Measurements from ENCODE around the gene MRPL52. TPM values are rescaled to one million over a fixed set of nuclear protein-coding genes. Genes with fewer than 3 reads are reported as not detected.

Gene MRPL52
- total RNA-seq, 2 donors from 2014 or later = 192 to 204 TPM

- H3K4me1 Mint-ChIP-seq = peaks cover 12% of the 10 kb centered on the region
- peak overlapping the region; percentile 19 for H3K27ac Mint-ChIP-seq
- H3K4me3 Mint-ChIP-seq = no peak overlapping the region
- peaks cover 2% of the 10 kb centered on the region for H3K27me3 Mint-ChIP-seq (ENCODE audit: insufficient read depth)
- Histone ChIP-seq H3K27ac (ENCODE audit: low read depth, low read length) (no peak overlapping the region), H3K9ac (ENCODE audit: extremely low read depth, low read length, poor library complexity, severe bottlenecking) (no peak overlapping the region), H3K9me3 (ENCODE audit: control insufficient read depth, low read length) (no peaks in the 10 kb centered on the region), H3K4me3 (ENCODE audit: low read length) (no peak overlapping the region), H3K27me3 (ENCODE audit: control insufficient read depth, insufficient read depth, low read length, poor library complexity, severe bottlenecking) (no peaks in the 10 kb centered on the region), H3K4me1 (ENCODE audit: control insufficient read depth, insufficient read depth, low read length) (peaks cover 2% of the 10 kb centered on the region), H3K36me3 (ENCODE audit: control insufficient read depth, insufficient read depth, low read length) (peaks cover 36% of the 10 kb centered on the region)
- 94 to 99% methylated on average over 17 to 20 of the region's 20 CpGs for WGBS, 2 experiments (ENCODE audit: insufficient coverage in 1 of 2, insufficient read length in 1 of 2)
- no peaks in the 10 kb centered on the region for H3K9me3 Mint-ChIP-seq
- DNase-seq = no peak
- no peak for TF ChIP-seq CTCF (conservative IDR thresholded peaks at IDR 0.05)
- peaks cover 28% of the 10 kb centered on the region for H3K36me3 Mint-ChIP-seq (ENCODE audit: low read depth)
Observed at GRCh38 chr14:22875748-22876319, 46.1 kb downstream of the MRPL52 start.

GRCh38 chr14:22877000-22877501 is 47.4 kb downstream of the MRPL52 start:
- Histone ChIP-seq H3K9me3 (ENCODE audit: control insufficient read depth, low read length) (no peaks in the 10 kb centered on the region), H3K27ac (ENCODE audit: low read depth, low read length) (no peak overlapping the region), H3K36me3 (ENCODE audit: control insufficient read depth, insufficient read depth, low read length) (peaks cover 36% of the 10 kb centered on the region), H3K27me3 (ENCODE audit: control insufficient read depth, insufficient read depth, low read length, poor library complexity, severe bottlenecking) (no peaks in the 10 kb centered on the region), H3K4me1 (ENCODE audit: control insufficient read depth, insufficient read depth, low read length) (peaks cover 2% of the 10 kb centered on the region), H3K9ac (ENCODE audit: extremely low read depth, low read length, poor library complexity, severe bottlenecking) (no peak overlapping the region), H3K4me3 (ENCODE audit: low read length) (no peak overlapping the region)
- Mint-ChIP-seq H3K4me1 (peaks cover 14% of the 10 kb centered on the region), H3K9me3 (no peaks in the 10 kb centered on the region), H3K27ac (no peak overlapping the region), H3K27me3 (ENCODE audit: insufficient read depth) (peaks cover 2% of the 10 kb centered on the region), H3K36me3 (ENCODE audit: low read depth) (peaks cover 28% of the 10 kb centered on the region), H3K4me3 (no peak overlapping the region)
- TF ChIP-seq CTCF (conservative IDR thresholded peaks at IDR 0.05) = no peak
- 96 to 100% methylated on average over 12 to 22 of the region's 22 CpGs for WGBS, 2 experiments (ENCODE audit: insufficient coverage in 1 of 2, insufficient read length in 1 of 2)
- DNase-seq = no peak

DNA sequence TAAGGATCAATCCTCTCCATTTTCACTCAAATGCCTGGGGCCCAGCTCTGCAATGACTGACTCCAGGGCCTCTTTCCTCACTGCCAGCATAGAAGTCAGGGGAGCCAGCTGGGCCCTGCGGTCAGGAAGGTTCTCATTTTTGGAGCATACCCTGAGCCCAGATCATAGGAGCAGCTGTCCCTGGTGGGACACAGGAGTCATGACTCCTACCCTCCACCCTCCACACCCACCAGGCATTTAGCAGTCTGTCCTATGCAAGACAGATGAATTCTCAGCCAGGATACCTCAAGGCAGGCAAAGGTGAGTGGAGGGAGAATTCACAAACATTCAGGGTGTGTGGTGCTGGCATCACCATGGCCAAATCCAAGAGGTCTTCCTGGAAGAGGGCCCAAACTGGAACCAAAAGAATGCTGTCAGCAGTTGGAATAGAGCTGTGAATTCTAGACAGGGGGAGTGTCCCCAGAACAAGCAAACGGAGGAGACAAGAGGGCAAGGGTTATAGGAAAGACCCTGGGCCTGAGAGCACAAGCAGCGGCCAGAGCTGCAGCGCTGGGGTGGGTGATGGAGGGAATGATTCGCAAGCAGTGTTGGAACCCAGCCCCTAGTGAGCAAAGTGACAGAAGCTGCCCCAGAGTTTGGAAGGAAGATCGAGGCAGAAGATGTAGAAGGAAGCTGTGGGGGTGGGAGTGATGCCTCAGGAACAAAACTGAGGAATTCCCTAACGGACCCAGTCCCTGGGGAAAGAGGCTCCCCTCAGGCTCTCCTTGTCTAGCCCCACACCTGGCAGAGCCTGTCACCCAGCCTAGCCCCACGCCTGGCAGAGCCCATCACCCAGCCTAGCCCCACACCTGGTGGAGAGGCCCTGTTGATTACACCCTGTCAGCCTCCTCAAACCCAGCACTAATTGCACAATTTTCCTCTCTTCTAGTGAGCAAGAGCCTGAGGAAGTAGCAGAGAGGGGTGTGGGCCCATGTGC is 48.9 kb downstream of the MRPL52 start:
- peaks cover 13% of the 10 kb centered on the region for H3K4me1 ChIP-seq (ENCODE audit: control insufficient read depth, insufficient read depth, low read length)
- no peak for TF ChIP-seq CTCF (conservative IDR thresholded peaks at IDR 0.05)
- no peak overlapping the region for H3K27ac ChIP-seq (ENCODE audit: low read depth, low read length)
- H3K27me3 Mint-ChIP-seq (ENCODE audit: insufficient read depth) = peaks cover 2% of the 10 kb centered on the region
- no peak for DNase-seq
- peak overlapping the region; percentile 23 for H3K27ac Mint-ChIP-seq
- H3K36me3 Mint-ChIP-seq (ENCODE audit: low read depth) = peaks cover 28% of the 10 kb centered on the region
- H3K9ac ChIP-seq (ENCODE audit: extremely low read depth, low read length, poor library complexity, severe bottlenecking) = no peak overlapping the region
- H3K27me3 ChIP-seq (ENCODE audit: control insufficient read depth, insufficient read depth, low read length, poor library complexity, severe bottlenecking) = no peaks in the 10 kb centered on the region
- H3K4me3 ChIP-seq (ENCODE audit: low read length) = no peak overlapping the region
- peaks cover 25% of the 10 kb centered on the region for H3K4me1 Mint-ChIP-seq
- no peaks in the 10 kb centered on the region for H3K9me3 ChIP-seq (ENCODE audit: control insufficient read depth, low read length)
- 93 to 98% methylated on average over 7 to 8 of the region's 8 CpGs for WGBS, 2 experiments (ENCODE audit: insufficient coverage in 1 of 2, insufficient read length in 1 of 2)
- H3K36me3 ChIP-seq (ENCODE audit: control insufficient read depth, insufficient read depth, low read length) = peaks cover 36% of the 10 kb centered on the region
- H3K4me3 Mint-ChIP-seq = no peak overlapping the region
- no peaks in the 10 kb centered on the region for H3K9me3 Mint-ChIP-seq
